H9 (cell line): ENCODE results near the gene GUCY1A1. TPM values are rescaled to one million over a fixed set of nuclear protein-coding genes. Genes with fewer than 3 reads are reported as not detected.

ENCODE experiments used
- DNase-seq: peaks from one replicate; pipeline ENCODE4 v3.0.0-alpha.2; 2017
- H2AFZ ChIP-seq: one replicate; pipeline ENCODE4 v1.6.1; 2013; ENCODE audit warnings: mild to moderate bottlenecking, low read length, control low read depth, moderate library complexity
- H2AK5ac ChIP-seq: 2 replicates; pipeline ENCODE4 v1.6.1; 2013; ENCODE audit warnings: low read length, control low read depth, mixed read lengths; ENCODE audit not compliant: insufficient read length
- H2BK120ac ChIP-seq: one replicate; pipeline ENCODE4 v1.6.1; 2013; ENCODE audit warnings: low read depth, mild to moderate bottlenecking, low read length, control low read depth, inconsistent platforms; ENCODE audit not compliant: poor library complexity, severe bottlenecking
- H2BK12ac ChIP-seq: 2 replicates; pipeline ENCODE4 v1.6.1; 2013; ENCODE audit warnings: low read length, control low read depth, mixed read lengths, low read depth; ENCODE audit not compliant: insufficient read length
- H2BK15ac ChIP-seq: 2 replicates; pipeline ENCODE4 v1.6.1; 2013; ENCODE audit warnings: low read depth, low read length, control low read depth
- H2BK20ac ChIP-seq: one replicate; pipeline ENCODE4 v1.6.1; 2013; ENCODE audit warnings: low read depth, mild to moderate bottlenecking, low read length, control low read depth, inconsistent platforms; ENCODE audit not compliant: poor library complexity, severe bottlenecking
- H2BK5ac ChIP-seq: 2 replicates; pipeline ENCODE4 v1.6.1; 2013; ENCODE audit warnings: low read length, control low read depth, mixed read lengths; ENCODE audit not compliant: insufficient read length
- H3K14ac ChIP-seq: 2 replicates; pipeline ENCODE4 v1.6.1; 2013; ENCODE audit warnings: low read length, control low read depth; ENCODE audit not compliant: insufficient read depth
- H3K18ac ChIP-seq: 2 replicates; pipeline ENCODE4 v1.6.1; 2013; ENCODE audit warnings: low read depth, mild to moderate bottlenecking, mixed read lengths, low read length, control low read depth; ENCODE audit not compliant: insufficient read length
- H3K23ac ChIP-seq: 2 replicates; pipeline ENCODE4 v1.6.1; 2013; ENCODE audit warnings: low read length, control low read depth, mixed read lengths, low read depth; ENCODE audit not compliant: insufficient read length
- H3K23me2 ChIP-seq: 2 replicates; pipeline ENCODE4 v1.6.1; 2013; ENCODE audit warnings: low read depth, mild to moderate bottlenecking, mixed read lengths, low read length, control low read depth; ENCODE audit not compliant: insufficient read length, poor library complexity, severe bottlenecking
- H3K27ac ChIP-seq: 2 replicates; pipeline ENCODE4 v1.5.1; 2013; ENCODE audit warnings: low read length, control low read depth, mixed read lengths, low read depth; ENCODE audit not compliant: insufficient read length
- H3K27me3 ChIP-seq: 2 replicates; pipeline ENCODE4 v1.6.1; 2013; ENCODE audit warnings: low read length, control low read depth, inconsistent platforms; ENCODE audit not compliant: insufficient read depth
- H3K4ac ChIP-seq: 2 replicates; pipeline ENCODE4 v1.6.1; 2013; ENCODE audit warnings: low read depth, mild to moderate bottlenecking, control low read depth, inconsistent platforms, low read length, moderate library complexity
- H3K4me1 ChIP-seq: 2 replicates; pipeline ENCODE4 v1.6.1; 2013; ENCODE audit warnings: low read length, control low read depth, inconsistent platforms; ENCODE audit not compliant: insufficient read depth
- H3K4me2 ChIP-seq: 2 replicates; pipeline ENCODE4 v1.6.1; 2013; ENCODE audit warnings: low read length, control low read depth, mixed read lengths; ENCODE audit not compliant: insufficient read length, insufficient read depth
- H3K56ac ChIP-seq: 2 replicates; pipeline ENCODE4 v1.6.1; 2013; ENCODE audit warnings: low read depth, mild to moderate bottlenecking, mixed read lengths, low read length, control low read depth; ENCODE audit not compliant: insufficient read length
- H3K79me1 ChIP-seq: 2 replicates; pipeline ENCODE4 v1.6.1; 2013; ENCODE audit warnings: low read depth, mild to moderate bottlenecking, moderate library complexity, low read length, control low read depth, inconsistent platforms; ENCODE audit not compliant: insufficient read depth, poor library complexity, severe bottlenecking
- H3K79me2 ChIP-seq: 2 replicates; pipeline ENCODE4 v1.6.1; 2013; ENCODE audit warnings: low read length, control low read depth, inconsistent platforms; ENCODE audit not compliant: insufficient read depth
- H3K9ac ChIP-seq: 2 replicates; pipeline ENCODE4 v1.6.1; 2013; ENCODE audit warnings: low read length, control low read depth, mixed read lengths; ENCODE audit not compliant: insufficient read length; ENCODE audit errors: extremely low read depth
- H3K9me3 ChIP-seq: one replicate; pipeline ENCODE4 v1.6.1; 2013; ENCODE audit warnings: low read depth, low read length, inconsistent platforms; ENCODE audit not compliant: control insufficient read depth
- H3T11ph ChIP-seq: one replicate; pipeline ENCODE4 v1.6.1; 2013; ENCODE audit warnings: mild to moderate bottlenecking, low read length, control low read depth, inconsistent platforms
- H4K20me1 ChIP-seq: one replicate; pipeline ENCODE4 v1.6.1; 2013; ENCODE audit not compliant: control insufficient read depth, insufficient read length, insufficient read depth
- H4K5ac ChIP-seq: 2 replicates; pipeline ENCODE4 v1.6.1; 2013; ENCODE audit warnings: low read depth, mild to moderate bottlenecking, mixed read lengths, low read length, control low read depth; ENCODE audit not compliant: insufficient read length
- H4K8ac ChIP-seq: replicated peaks from 2 replicates; pipeline ENCODE4 v1.6.1; 2013; ENCODE audit warnings: low read length, control low read depth, mixed read lengths, low read depth; ENCODE audit not compliant: insufficient read length
- H4K91ac ChIP-seq: 2 replicates; pipeline ENCODE4 v1.6.1; 2013; ENCODE audit warnings: low read depth, mild to moderate bottlenecking, moderate library complexity, mixed read lengths, low read length, control low read depth; ENCODE audit not compliant: insufficient read length
- H3K27ac Mint-ChIP-seq, 3 experiments: 2 replicates in 2 of 3; 3 replicates in 1 of 3; pipeline ENCODE4 v1.8.0; 2020 to 2021; ENCODE audit warnings: mixed read lengths in 3 of 3, mild to moderate bottlenecking in 1 of 3, moderate library complexity in 1 of 3
- H3K27me3 Mint-ChIP-seq: 2 replicates; pipeline ENCODE4 v1.8.0; 2021; ENCODE audit warnings: low read depth, mild to moderate bottlenecking, moderate library complexity, mixed read lengths
- H3K36me3 Mint-ChIP-seq, 3 experiments: 2 replicates in 2 of 3; 3 replicates in 1 of 3; pipeline ENCODE4 v1.8.0; 2020 to 2021; ENCODE audit warnings: low read depth in 3 of 3, mixed read lengths in 3 of 3; ENCODE audit not compliant: insufficient read depth in 1 of 3
- H3K4me1 Mint-ChIP-seq, 2 experiments: 2 replicates each; pipeline ENCODE4 v1.8.0; 2020; ENCODE audit warnings: mixed read lengths in 2 of 2
- H3K4me3 Mint-ChIP-seq, 2 experiments: 2 replicates in 1 of 2; 3 replicates in 1 of 2; pipeline ENCODE4 v1.8.0; 2020 to 2021; ENCODE audit warnings: mild to moderate bottlenecking in 2 of 2, mixed read lengths in 2 of 2, moderate library complexity in 1 of 2
- H3K9me3 Mint-ChIP-seq, 2 experiments: 2 replicates in 1 of 2; 3 replicates in 1 of 2; pipeline ENCODE4 v1.8.0; 2020; ENCODE audit warnings: mild to moderate bottlenecking in 2 of 2, mixed read lengths in 2 of 2, moderate library complexity in 1 of 2
- CTCF ChIP-seq: fragments of 200-600 bp; sonication (generic); conservative IDR thresholded peaks from 3 replicates; pipeline ENCODE4 v1.8.0; 2021; ENCODE audit warnings: antibody characterized with exemption, mild to moderate bottlenecking
- WGBS: extraction: QIAGEN DNeasy Blood & Tissue Kit; methylation state at CpG from one replicate; pipeline ENCODE4 v1.1.7; 2013; ENCODE audit warnings: missing lambda C conversion rate, low lambda C conversion rate, mixed read lengths; ENCODE audit not compliant: insufficient read length; ENCODE audit errors: extremely low coverage; 5-methylcytosine and 5-hydroxymethylcytosine counted together
- total RNA-seq: library from RNA; stranded (reverse); gene quantifications from 2 replicates; pipeline ENCODE4 v1.2.1, GENCODE V29; 2021

GUCY1A1 gene
- total RNA-seq, 1 experiment from 2014 or later: not detected

GRCh38 chr4:155708782-155709181, 42.1 kb downstream of the GUCY1A1 start:
- Mint-ChIP-seq H3K9me3 (no peaks in the 10 kb centered on the region), H3K27ac (no peak overlapping the region), H3K4me3 (no peak overlapping the region), H3K27me3 (peaks cover 4% of the 10 kb centered on the region), H3K36me3 (no peaks in the 10 kb centered on the region), H3K4me1 (peaks cover 0 to 4% of the 10 kb centered on the region in 2 experiments; a peak in 1 of 4 replicates)
- TF ChIP-seq CTCF: no peak
- Histone ChIP-seq H2BK12ac (no peak overlapping the region), H2BK20ac (no peak overlapping the region), H2AK5ac (no peak overlapping the region), H3K56ac (no peak overlapping the region), H3K79me1 (no peaks in the 10 kb centered on the region), H2BK120ac (no peak overlapping the region), H4K8ac (no peak overlapping the region), H3K79me2 (no peaks in the 10 kb centered on the region), H4K91ac (no peak overlapping the region), H2BK15ac (no peak overlapping the region), H4K5ac (no peak overlapping the region), H3K14ac (no peak overlapping the region), H3T11ph (no peak overlapping the region), H3K4ac (no peak overlapping the region), H3K23me2 (no peaks in the 10 kb centered on the region), H4K20me1 (no peaks in the 10 kb centered on the region), H3K9me3 (no peaks in the 10 kb centered on the region), H3K4me2 (no peak overlapping the region), H3K27ac (no peak overlapping the region), H3K23ac (no peak overlapping the region), H3K18ac (no peak overlapping the region), H3K4me1 (no peaks in the 10 kb centered on the region), H2BK5ac (no peak overlapping the region), H2AFZ (no peak overlapping the region), H3K9ac (no peak overlapping the region), H3K27me3 (no peaks in the 10 kb centered on the region)
- DNase-seq: no peak
- no CpG with 5 or more reads among the region's 1 CpG for WGBS
